Measurements from ENCODE around the gene RASA1. TPM values are rescaled to one million over a fixed set of nuclear protein-coding genes. Genes with fewer than 3 reads are reported as not detected.

RASA1 gene
- total and polyA plus RNA-seq, 2 experiments from 2014 or later: 9.3 to 35.0 TPM

DNA sequence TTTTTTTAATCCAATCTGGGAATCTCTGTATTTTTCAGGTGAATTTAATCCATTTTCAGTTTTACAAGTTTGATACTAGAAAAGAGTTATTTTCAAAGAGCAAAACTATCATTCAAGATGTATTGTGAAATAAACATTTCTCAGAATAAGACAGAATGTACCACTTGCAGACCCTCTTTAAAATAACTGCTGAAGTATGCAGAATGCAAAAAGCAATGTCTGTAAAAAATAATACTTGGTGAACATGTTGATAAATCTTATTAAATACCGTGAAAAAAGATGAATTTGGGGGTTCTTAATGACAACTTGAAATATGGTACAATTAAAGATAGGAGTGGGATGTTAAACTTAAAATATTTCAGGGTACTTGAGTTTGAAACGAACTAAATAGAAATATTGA, 26.1 kb upstream of the RASA1 start:
- no peaks in the 10 kb centered on the region for H3K27me3 ChIP-seq (ENCODE audit: insufficient read depth)

More for the DNA sequence above, 26.1 kb upstream of the RASA1 start:
- Histone ChIP-seq H3K4me1 (ENCODE audit: insufficient read depth) (no peaks in the 10 kb centered on the region), H3F3A (replicated peaks; ENCODE audit: low read depth) (no peaks in the 10 kb centered on the region), H3K79me2 (replicated peaks; ENCODE audit: insufficient read depth) (no peaks in the 10 kb centered on the region), H3K27ac (ENCODE audit: low read depth) (no peak overlapping the region), H3K9me2 (ENCODE audit: insufficient read depth) (no peaks in the 10 kb centered on the region), H3K4me2 (no peak overlapping the region), H3K36me3 (ENCODE audit: insufficient read depth) (no peaks in the 10 kb centered on the region), H2AFZ (no peak overlapping the region), H4K20me1 (replicated peaks; ENCODE audit: insufficient read depth) (no peaks in the 10 kb centered on the region), H3K4me3 (no peak overlapping the region)
- DNase-seq (ENCODE audit: low spot score) (no peak), ATAC-seq (no peak)
- no peaks in the 10 kb centered on the region for H3K27me3 Mint-ChIP-seq (ENCODE audit: insufficient read depth, low read depth, poor library complexity)
- H3K4me1 Mint-ChIP-seq: no peaks in the 10 kb centered on the region
- no peaks in the 10 kb centered on the region for H3K36me3 Mint-ChIP-seq (ENCODE audit: low read depth)
- H3K4me3 Mint-ChIP-seq: no peak overlapping the region
- H3K9me3 Mint-ChIP-seq: no peaks in the 10 kb centered on the region
- TF ChIP-seq, protein P1, sequence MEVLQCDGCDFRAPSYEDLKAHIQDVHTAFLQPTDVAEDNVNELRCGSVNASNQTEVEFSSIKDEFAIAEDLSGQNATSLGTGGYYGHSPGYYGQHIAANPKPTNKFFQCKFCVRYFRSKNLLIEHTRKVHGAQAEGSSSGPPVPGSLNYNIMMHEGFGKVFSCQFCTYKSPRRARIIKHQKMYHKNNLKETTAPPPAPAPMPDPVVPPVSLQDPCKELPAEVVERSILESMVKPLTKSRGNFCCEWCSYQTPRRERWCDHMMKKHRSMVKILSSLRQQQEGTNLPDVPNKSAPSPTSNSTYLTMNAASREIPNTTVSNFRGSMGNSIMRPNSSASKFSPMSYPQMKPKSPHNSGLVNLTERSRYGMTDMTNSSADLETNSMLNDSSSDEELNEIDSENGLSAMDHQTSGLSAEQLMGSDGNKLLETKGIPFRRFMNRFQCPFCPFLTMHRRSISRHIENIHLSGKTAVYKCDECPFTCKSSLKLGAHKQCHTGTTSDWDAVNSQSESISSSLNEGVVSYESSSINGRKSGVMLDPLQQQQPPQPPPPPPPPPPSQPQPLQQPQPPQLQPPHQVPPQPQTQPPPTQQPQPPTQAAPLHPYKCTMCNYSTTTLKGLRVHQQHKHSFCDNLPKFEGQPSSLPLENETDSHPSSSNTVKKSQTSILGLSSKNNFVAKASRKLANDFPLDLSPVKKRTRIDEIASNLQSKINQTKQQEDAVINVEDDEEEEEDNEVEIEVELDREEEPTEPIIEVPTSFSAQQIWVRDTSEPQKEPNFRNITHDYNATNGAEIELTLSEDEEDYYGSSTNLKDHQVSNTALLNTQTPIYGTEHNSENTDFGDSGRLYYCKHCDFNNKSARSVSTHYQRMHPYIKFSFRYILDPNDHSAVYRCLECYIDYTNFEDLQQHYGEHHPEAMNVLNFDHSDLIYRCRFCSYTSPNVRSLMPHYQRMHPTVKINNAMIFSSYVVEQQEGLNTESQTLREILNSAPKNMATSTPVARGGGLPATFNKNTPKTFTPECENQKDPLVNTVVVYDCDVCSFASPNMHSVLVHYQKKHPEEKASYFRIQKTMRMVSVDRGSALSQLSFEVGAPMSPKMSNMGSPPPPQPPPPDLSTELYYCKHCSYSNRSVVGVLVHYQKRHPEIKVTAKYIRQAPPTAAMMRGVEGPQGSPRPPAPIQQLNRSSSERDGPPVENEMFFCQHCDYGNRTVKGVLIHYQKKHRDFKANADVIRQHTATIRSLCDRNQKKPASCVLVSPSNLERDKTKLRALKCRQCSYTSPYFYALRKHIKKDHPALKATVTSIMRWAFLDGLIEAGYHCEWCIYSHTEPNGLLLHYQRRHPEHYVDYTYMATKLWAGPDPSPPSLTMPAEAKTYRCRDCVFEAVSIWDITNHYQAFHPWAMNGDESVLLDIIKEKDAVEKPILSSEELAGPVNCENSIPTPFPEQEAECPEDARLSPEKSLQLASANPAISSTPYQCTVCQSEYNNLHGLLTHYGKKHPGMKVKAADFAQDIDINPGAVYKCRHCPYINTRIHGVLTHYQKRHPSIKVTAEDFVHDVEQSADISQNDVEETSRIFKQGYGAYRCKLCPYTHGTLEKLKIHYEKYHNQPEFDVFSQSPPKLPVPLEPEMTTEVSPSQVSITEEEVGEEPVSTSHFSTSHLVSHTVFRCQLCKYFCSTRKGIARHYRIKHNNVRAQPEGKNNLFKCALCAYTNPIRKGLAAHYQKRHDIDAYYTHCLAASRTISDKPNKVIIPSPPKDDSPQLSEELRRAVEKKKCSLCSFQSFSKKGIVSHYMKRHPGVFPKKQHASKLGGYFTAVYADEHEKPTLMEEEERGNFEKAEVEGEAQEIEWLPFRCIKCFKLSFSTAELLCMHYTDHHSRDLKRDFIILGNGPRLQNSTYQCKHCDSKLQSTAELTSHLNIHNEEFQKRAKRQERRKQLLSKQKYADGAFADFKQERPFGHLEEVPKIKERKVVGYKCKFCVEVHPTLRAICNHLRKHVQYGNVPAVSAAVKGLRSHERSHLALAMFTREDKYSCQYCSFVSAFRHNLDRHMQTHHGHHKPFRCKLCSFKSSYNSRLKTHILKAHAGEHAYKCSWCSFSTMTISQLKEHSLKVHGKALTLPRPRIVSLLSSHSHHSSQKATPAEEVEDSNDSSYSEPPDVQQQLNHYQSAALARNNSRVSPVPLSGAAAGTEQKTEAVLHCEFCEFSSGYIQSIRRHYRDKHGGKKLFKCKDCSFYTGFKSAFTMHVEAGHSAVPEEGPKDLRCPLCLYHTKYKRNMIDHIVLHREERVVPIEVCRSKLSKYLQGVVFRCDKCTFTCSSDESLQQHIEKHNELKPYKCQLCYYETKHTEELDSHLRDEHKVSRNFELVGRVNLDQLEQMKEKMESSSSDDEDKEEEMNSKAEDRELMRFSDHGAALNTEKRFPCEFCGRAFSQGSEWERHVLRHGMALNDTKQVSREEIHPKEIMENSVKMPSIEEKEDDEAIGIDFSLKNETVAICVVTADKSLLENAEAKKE (CRISPR knock-in tag; IDR thresholded peaks at IDR 0.05): no peak
- no peak for TF ChIP-seq JUNB (IDR thresholded peaks at IDR 0.05; ENCODE audit: unreplicated experiment)
- no peak for TF ChIP-seq ZNF331 (CRISPR knock-in tag; IDR thresholded peaks at IDR 0.05; ENCODE audit: low read depth)
- no peak for TF ChIP-seq EZH2 (IDR thresholded peaks at IDR 0.05; ENCODE audit: low read depth, unreplicated experiment)
- TF ChIP-seq NANOG (IDR thresholded peaks at IDR 0.05; ENCODE audit: borderline replicate concordance): no peak
- TF ChIP-seq, protein P2, sequence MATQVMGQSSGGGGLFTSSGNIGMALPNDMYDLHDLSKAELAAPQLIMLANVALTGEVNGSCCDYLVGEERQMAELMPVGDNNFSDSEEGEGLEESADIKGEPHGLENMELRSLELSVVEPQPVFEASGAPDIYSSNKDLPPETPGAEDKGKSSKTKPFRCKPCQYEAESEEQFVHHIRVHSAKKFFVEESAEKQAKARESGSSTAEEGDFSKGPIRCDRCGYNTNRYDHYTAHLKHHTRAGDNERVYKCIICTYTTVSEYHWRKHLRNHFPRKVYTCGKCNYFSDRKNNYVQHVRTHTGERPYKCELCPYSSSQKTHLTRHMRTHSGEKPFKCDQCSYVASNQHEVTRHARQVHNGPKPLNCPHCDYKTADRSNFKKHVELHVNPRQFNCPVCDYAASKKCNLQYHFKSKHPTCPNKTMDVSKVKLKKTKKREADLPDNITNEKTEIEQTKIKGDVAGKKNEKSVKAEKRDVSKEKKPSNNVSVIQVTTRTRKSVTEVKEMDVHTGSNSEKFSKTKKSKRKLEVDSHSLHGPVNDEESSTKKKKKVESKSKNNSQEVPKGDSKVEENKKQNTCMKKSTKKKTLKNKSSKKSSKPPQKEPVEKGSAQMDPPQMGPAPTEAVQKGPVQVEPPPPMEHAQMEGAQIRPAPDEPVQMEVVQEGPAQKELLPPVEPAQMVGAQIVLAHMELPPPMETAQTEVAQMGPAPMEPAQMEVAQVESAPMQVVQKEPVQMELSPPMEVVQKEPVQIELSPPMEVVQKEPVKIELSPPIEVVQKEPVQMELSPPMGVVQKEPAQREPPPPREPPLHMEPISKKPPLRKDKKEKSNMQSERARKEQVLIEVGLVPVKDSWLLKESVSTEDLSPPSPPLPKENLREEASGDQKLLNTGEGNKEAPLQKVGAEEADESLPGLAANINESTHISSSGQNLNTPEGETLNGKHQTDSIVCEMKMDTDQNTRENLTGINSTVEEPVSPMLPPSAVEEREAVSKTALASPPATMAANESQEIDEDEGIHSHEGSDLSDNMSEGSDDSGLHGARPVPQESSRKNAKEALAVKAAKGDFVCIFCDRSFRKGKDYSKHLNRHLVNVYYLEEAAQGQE (IDR thresholded peaks at IDR 0.05; ENCODE audit: unreplicated experiment): no peak
- TF ChIP-seq, protein P3, sequence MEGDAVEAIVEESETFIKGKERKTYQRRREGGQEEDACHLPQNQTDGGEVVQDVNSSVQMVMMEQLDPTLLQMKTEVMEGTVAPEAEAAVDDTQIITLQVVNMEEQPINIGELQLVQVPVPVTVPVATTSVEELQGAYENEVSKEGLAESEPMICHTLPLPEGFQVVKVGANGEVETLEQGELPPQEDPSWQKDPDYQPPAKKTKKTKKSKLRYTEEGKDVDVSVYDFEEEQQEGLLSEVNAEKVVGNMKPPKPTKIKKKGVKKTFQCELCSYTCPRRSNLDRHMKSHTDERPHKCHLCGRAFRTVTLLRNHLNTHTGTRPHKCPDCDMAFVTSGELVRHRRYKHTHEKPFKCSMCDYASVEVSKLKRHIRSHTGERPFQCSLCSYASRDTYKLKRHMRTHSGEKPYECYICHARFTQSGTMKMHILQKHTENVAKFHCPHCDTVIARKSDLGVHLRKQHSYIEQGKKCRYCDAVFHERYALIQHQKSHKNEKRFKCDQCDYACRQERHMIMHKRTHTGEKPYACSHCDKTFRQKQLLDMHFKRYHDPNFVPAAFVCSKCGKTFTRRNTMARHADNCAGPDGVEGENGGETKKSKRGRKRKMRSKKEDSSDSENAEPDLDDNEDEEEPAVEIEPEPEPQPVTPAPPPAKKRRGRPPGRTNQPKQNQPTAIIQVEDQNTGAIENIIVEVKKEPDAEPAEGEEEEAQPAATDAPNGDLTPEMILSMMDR (conservative IDR thresholded peaks at IDR 0.05; ENCODE audit: low read depth in 2 of 2): no peak
- no peak for TF ChIP-seq STAT1 (IDR thresholded peaks at IDR 0.05; ENCODE audit: unreplicated experiment)
- TF ChIP-seq, protein P4, sequence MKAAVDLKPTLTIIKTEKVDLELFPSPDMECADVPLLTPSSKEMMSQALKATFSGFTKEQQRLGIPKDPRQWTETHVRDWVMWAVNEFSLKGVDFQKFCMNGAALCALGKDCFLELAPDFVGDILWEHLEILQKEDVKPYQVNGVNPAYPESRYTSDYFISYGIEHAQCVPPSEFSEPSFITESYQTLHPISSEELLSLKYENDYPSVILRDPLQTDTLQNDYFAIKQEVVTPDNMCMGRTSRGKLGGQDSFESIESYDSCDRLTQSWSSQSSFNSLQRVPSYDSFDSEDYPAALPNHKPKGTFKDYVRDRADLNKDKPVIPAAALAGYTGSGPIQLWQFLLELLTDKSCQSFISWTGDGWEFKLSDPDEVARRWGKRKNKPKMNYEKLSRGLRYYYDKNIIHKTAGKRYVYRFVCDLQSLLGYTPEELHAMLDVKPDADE (IDR thresholded peaks at IDR 0.05): no peak
- no peak for TF ChIP-seq POLR2AphosphoS5 (IDR thresholded peaks at IDR 0.05; ENCODE audit: low read depth)
- TF ChIP-seq CREB1 (CRISPR knock-in tag; IDR thresholded peaks at IDR 0.05; ENCODE audit: low read depth): no peak
- H3K27ac Mint-ChIP-seq: no peak overlapping the region
